ENCODE data around the gene TGM2. TPM values are rescaled to one million over a fixed set of nuclear protein-coding genes. Genes with fewer than 3 reads are reported as not detected.

TGM2 gene
- total and polyA plus RNA-seq, 2 donors (not counting 1 experiment from before 2014, with no cell fraction given), result 2.4 to 60.8 TPM

GRCh38 chr20:38139977-38140753 lies 24.9 kb downstream of the TGM2 start:
- no peak overlapping the region for H3K27ac Mint-ChIP-seq

More at GRCh38 chr20:38139977-38140753, 24.9 kb downstream of the TGM2 start:
- POLR2A ChIA-PET, result no interaction called here
- H2AFZ ChIP-seq (ENCODE audit: insufficient read depth, low read depth, low read length, poor library complexity, severe bottlenecking), result no peak overlapping the region
- intact Hi-C loops (cut with micrococcal nuclease), result no loop called here
- no peak overlapping the region for H3K4me2 ChIP-seq (replicated peaks; ENCODE audit: low read depth, low read length, poor library complexity, severe bottlenecking)
- Mint-ChIP-seq H3K4me3 (no peak overlapping the region), H3K4me1 (no peaks in the 10 kb centered on the region), H3K27me3 (no peaks in the 10 kb centered on the region), H3K9me3 (ENCODE audit: insufficient read depth) (no peaks in the 10 kb centered on the region)
- no peaks in the 10 kb centered on the region for H3K36me3 ChIP-seq (replicated peaks in 1 of 2; ENCODE audit: control extremely low read depth in 1 of 2, control insufficient read depth in 1 of 2, extremely low read depth in 1 of 2, insufficient read depth in 2 of 2, low read length in 1 of 2)
- no peaks in the 10 kb centered on the region for H3K79me2 ChIP-seq (ENCODE audit: control insufficient read depth, insufficient read depth, low read length)
- no peaks in the 10 kb centered on the region for H3K9me3 ChIP-seq (ENCODE audit: control extremely low read depth in 1 of 3, control insufficient read depth in 2 of 3, insufficient read depth in 1 of 3, low read length in 2 of 3)
- H3K27me3 ChIP-seq (replicated peaks in 1 of 4; ENCODE audit: control extremely low read depth in 1 of 4, control insufficient read depth in 3 of 4, insufficient read depth in 4 of 4, low read length in 3 of 4), result no peaks in the 10 kb centered on the region
- DNase-seq (no peak), ATAC-seq (ENCODE audit: low read depth) (no peak)
- H3K9ac ChIP-seq (ENCODE audit: low read length), result no peak overlapping the region
- H3K4me1 ChIP-seq (ENCODE audit: control insufficient read depth in 2 of 2, insufficient read depth in 2 of 2, low read length in 2 of 2), result no peaks in the 10 kb centered on the region
- no peak overlapping the region for H3K27ac ChIP-seq (ENCODE audit: low read length in 2 of 2)
- H4K20me1 ChIP-seq (ENCODE audit: control insufficient read depth, insufficient read depth, low read length, poor library complexity, severe bottlenecking), result no peaks in the 10 kb centered on the region
- CTCF ChIA-PET, result interaction anchor here (0.7 to 1.2 kb wide), 4 partner anchors 60 to 81 kb away, joined by 3 to 4 read pairs (median 3); no protein-coding TSS in a partner anchor
- no peak for TF ChIP-seq CTCF (IDR thresholded peaks at IDR 0.05)
- no peak for TF ChIP-seq EZH2 (IDR thresholded peaks at IDR 0.05; ENCODE audit: borderline replicate concordance, insufficient read depth, low read depth, low read length, poor library complexity, severe bottlenecking)
- H3K4me3 ChIP-seq (ENCODE audit: control extremely low read depth in 1 of 5, extremely low read depth in 1 of 5, insufficient read depth in 1 of 5, low read depth in 2 of 5, low read length in 4 of 5), result no peak overlapping the region
- WGBS (ENCODE audit: insufficient coverage), result 75% methylated on average over 5 of the region's 12 CpGs
